Lower leg skin (tissue), 4 donors: ENCODE measurements around the gene MAFF. TPM values are rescaled to one million over a fixed set of nuclear protein-coding genes. Genes with fewer than 3 reads are reported as not detected.

Experiments used
- DNase-seq, 2 donors: peaks; one replicate each; pipeline ENCODE4 v3.0.0-alpha.2; 2019; ENCODE audit warnings: low spot score in 2 of 2
- H3K4me3 ChIP-seq: fragments of 200-600 bp; sonication (generic); 2 replicates; pipeline ENCODE4 v1.5.1; 2017; ENCODE audit warnings: mild to moderate bottlenecking, low read depth; ENCODE audit not compliant: poor library complexity, severe bottlenecking
- CTCF ChIP-seq, 3 donors: fragments of 450-650 bp; IDR thresholded peaks; one replicate each; pipeline ENCODE4 v1.5.1; 2016; ENCODE audit warnings: antibody characterized with exemption in 3 of 3, mild to moderate bottlenecking in 3 of 3, moderate library complexity in 2 of 3
- POLR2A ChIP-seq, 2 donors: fragments of 450-650 bp; IDR thresholded peaks; one replicate each; pipeline ENCODE4 v1.6.1; 2016 to 2017; ENCODE audit warnings: antibody characterized with exemption in 2 of 2, mild to moderate bottlenecking in 1 of 2, moderate library complexity in 1 of 2
- WGBS, 2 donors: methylation state at CpG; one replicate each; pipeline ENCODE4 v1.1.5; 2018; 5-methylcytosine and 5-hydroxymethylcytosine counted together
- intact Hi-C: fragments of 100-400 bp; cut with DNase I; formaldehyde crosslinking; loops from one replicate; pipeline ENCODE4 v1.15.0; 2023; ENCODE audit warnings: low total_unique reads
- total RNA-seq, 4 donors: library from RNA; depleted of rRNA; stranded (reverse); fragments of >200 nt; gene quantifications; one replicate each; pipeline ENCODE4 v1.1.0, GENCODE V29; 2016

MAFF gene
- total RNA-seq, 4 donors from 2014 or later, result 64.7 to 116 (median 82.0) TPM

DNA sequence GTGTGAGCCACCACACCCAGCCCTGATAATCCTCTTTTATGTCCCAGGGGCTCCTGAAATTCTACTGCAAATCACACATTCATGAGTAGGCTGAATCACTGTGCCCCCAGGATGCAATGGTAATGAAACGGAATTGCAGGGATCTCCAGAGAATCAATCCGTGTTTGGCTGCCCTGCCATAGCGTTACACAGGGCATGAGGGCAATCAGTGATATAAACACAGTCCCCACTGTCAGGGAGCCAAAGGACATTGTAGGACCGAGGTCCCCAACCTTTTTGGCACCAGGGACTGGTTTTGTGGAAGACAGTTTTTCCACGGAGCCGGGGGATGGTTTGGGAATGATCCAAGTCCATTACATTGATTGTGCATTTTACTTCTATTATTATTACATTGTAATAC lies 11.2 kb upstream of the MAFF start:
- H3K4me3 ChIP-seq, result no peak overlapping the region
- no peak for DNase-seq
- TF ChIP-seq POLR2A (IDR thresholded peaks at IDR 0.05) (no peak), CTCF (IDR thresholded peaks at IDR 0.05) (no peak)
- intact Hi-C loops, result no loop called here
- WGBS, 2 donors, result 53 to 73% methylated on average over 6 of the region's 6 CpGs

DNA sequence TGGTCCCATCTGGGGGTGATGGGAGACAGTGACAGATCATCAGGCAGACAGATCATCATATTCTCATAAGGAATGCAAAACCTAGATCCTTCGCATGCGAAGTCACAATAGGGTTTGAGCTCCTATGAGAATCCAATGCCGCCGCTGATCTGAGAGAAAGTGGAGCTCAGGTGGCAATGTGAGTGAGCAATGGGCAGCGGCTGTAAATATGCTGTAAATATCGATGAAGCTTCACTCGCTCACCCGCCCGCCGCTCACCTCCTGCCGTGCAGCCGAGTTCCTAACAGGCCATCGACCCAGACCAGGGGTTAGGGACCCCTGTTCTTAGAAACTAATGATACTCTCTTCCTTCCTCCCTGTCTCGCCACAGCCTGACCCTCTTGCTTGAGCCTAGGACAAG lies 10.7 kb upstream of the MAFF start:
- H3K4me3 ChIP-seq, result no peak overlapping the region
- TF ChIP-seq POLR2A (IDR thresholded peaks at IDR 0.05) (no peak), CTCF (IDR thresholded peaks at IDR 0.05) (no peak)
- WGBS, 2 donors, result 86 to 92% methylated on average over 14 of the region's 14 CpGs
- intact Hi-C loops, result no loop called here
- no peak for DNase-seq

GRCh38 chr22:38191731-38192474 lies 9.9 kb upstream of the MAFF start:
- no peak overlapping the region for H3K4me3 ChIP-seq
- intact Hi-C loops, result no loop called here
- 81 to 85% methylated on average over 10 of the region's 10 CpGs for WGBS, 2 donors
- TF ChIP-seq CTCF (IDR thresholded peaks at IDR 0.05) (no peak), POLR2A (IDR thresholded peaks at IDR 0.05) (no peak)
- no peak for DNase-seq

GRCh38 chr22:38192475-38192863 lies 9.3 kb upstream of the MAFF start:
- DNase-seq, result no peak
- no peak for TF ChIP-seq CTCF (IDR thresholded peaks at IDR 0.05)
- 60 to 68% methylated on average over 3 of the region's 3 CpGs for WGBS, 2 donors
- intact Hi-C loops, result no loop called here
- no peak overlapping the region for H3K4me3 ChIP-seq

DNA sequence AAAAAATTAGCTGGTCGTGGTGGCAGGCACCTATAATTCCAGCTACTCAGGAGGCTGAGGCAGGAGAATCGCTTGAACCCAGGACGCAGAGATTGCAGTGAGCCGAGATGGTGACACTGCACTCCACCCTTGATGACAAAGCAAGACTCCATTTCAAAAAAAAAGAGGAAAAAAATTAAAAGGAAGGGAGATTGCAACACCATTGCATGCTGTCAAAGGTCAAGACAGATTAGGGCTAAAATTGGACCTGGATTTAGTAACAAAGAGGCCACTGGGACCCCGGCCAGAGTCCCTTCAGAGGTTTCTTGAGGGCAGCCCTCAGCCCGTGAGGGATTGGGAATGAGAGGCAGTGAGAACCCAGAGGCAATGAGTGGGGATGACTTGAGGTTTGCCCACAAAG lies 8.2 kb upstream of the MAFF start:
- WGBS, 2 donors, result 74 to 77% methylated on average over 6 of the region's 6 CpGs
- no peak for DNase-seq
- intact Hi-C loops, result no loop called here
- TF ChIP-seq CTCF (IDR thresholded peaks at IDR 0.05) (no peak), POLR2A (IDR thresholded peaks at IDR 0.05) (no peak)
- H3K4me3 ChIP-seq, result no peak overlapping the region
